HG02938 (cell line): Measurements from ENCODE around the gene MSANTD3.

Experiments
- ATAC-seq: cut with Tn5 transposase; IDR thresholded peaks from one replicate; pipeline ENCODE4 v1.9.1; 2021; ENCODE audit warnings: mild to moderate bottlenecking, moderate library complexity; ENCODE audit not compliant: unreplicated experiment

The MSANTD3 gene

GRCh38 chr9:100499460-100499859 lies 72.5 kb downstream of the MSANTD3 start:
- no peak for ATAC-seq

GRCh38 chr9:100499866-100500265 lies 72.9 kb downstream of the MSANTD3 start:
- no peak for ATAC-seq
